SKM-1 treated with dmso at 0.1 percent for 144 hours (cell line): Measurements from ENCODE around the gene KLF18.
"Not testable (repeated sequence)": the region's sequence is repeated elsewhere in the genome, so short reads cannot be mapped to it uniquely, and the experiment has no call there.

Source experiments
- DNase-seq: peaks from one replicate; lab custom pipeline; 2025; ENCODE audit not compliant: unreplicated experiment; lab: John Stamatoyannopoulos, UW

The KLF18 gene

DNA sequence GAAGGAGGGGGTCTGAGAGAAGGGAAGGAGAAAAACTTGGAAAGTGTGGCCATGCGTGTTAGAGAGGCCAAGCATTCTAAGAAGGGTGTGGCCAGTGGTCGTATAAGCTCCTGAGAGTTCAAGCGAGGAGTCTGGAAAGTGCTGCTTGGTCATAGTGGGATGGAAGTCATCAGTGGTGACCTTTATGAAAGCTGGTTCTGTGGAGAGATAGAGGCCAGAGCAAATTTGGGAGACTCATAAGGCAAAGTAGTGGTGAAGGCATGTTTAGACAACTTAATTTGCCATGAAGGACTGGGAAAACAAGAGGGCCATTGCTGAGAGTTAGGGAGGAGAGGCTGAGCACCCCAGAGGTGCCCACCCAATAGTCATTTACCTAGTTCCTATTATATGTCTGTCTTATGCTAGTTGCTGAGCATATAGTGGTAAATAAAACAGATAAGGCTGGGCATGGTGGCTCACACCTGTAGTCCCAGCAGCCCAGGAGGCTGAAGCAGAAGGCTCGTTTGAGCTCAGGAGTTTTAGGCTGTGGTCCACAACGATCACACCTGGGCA is 21.0 kb downstream of the KLF18 start:
- no peak for DNase-seq

DNA sequence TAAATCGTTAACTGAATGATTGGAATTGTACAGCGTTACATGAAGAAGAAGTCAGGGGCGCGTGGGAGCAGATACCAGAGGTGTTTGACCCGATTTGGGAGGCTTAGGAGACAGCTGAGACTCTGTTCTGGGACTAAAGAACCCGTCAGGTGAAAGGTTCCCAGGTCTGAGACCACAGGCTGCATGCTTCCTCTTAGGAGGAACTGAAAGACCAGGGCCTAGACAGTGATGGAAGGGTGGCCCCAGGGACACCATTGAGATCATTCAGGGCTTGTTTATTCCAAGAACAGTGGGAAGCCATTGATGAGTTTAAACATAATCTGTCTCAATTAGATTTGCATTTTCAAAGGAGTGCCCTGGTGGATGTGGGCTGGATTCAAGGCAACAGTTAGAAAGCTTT is 21.9 kb downstream of the KLF18 start:
- DNase-seq: no peak

DNA sequence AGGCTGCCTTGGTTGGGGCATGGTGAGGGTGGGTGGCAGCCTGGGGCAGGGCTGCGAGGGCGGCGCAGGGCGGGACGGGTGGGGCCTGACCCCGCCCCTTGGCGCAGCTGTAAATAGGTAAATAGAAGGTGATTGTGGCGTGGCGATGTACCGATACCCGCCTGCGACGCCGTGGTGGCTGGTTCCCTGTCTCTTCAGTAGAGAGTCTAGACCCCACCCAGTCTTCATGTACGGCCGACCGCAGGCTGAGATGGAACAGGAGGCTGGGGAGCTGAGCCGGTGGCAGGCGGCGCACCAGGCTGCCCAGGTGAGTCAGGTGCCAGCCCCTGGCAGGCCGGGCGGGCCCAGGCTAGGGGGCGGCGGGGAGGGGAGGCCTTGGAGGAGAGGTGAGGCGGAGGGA is 22.7 kb downstream of the KLF18 start, which contains the start of gene KLF17:
Gene KLF17 (plus strand): TSS at position 140 of the 400 bp plus-strand sequence. CDS start 87 bp downstream, at position 227.
- no peak for DNase-seq

DNA sequence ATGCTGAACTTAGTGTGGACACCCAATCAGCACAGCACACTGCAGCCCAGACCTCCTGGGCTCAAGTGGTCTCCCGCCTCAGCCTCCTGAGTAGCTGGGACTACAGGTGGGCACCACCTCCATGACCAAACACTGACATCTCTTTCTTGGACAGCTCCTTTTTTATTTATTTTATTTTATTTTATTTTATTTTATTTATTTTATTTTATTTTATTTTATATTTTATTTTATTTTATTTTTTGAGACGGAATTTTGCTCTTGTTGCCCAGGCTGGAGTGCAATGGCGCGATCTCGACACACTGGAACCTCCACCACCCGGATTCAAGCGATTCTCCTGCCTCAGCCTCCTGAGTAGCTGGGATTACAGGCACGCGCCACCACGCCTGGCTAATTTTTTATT is 24.2 kb downstream of the KLF18 start:
- not testable (repeated sequence) for DNase-seq

DNA sequence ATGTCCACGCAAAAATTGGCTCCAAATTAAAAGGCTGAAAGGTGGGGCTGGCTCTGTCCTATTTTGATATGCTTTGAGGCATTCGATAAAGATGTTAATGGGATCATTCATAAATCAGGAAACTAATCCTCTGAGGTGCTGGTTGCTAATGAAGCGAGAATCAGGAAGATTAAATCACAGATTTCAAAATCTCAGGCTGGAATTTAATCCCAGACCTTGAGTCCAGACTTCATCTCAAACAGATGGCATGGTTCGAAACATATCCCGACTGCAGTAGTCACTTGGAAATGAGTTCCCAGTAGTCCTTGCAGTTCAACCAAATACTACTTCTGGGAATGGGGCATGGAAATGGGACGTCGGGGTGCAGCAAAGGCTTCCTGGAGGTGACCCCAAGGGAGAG is 27.3 kb downstream of the KLF18 start:
- DNase-seq: no peak

DNA sequence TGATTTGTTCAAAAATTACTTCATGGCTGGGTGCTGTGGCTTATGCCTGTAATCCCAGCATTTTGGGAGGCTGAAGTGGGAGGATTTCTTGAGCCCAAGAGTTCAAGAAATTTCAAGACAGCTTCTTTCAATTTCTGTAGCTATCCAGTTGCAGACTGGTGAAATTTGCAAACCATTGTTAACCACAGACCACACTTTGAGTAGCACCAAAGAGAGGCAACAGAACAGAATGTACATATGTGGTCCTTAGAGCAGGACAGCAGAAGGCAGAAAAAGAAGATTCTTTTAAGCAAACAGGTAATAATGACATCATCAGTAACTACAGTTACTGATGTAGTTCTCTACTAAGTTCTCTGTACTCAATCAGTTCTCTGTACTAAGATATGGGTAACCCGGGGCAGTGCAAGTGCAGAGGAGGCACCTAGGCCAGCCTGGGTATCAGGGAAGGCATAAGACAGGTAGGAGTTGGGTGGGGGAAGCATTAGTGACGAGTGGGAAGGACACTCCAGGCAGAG is 28.3 kb downstream of the KLF18 start:
- DNase-seq: no peak

DNA sequence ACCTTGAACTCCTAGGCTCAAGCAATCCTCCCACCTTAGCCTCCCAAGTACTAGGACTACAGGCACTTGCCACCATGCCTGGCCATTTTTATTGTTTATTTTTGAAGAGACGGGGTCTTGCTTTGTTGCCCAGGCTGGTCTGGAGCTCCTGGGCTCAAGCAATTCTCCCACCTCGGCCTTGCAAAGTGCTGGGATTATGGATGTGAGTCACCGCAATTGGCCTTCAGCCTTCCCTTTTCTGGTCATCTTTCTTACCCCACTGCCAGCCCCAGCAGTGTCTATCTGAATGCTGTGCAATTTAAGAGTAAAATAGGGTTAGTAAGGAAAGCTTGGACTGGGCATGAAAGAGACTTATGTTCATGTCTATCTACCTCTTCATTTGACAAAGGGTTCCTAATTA is 28.9 kb downstream of the KLF18 start:
- no peak for DNase-seq

DNA sequence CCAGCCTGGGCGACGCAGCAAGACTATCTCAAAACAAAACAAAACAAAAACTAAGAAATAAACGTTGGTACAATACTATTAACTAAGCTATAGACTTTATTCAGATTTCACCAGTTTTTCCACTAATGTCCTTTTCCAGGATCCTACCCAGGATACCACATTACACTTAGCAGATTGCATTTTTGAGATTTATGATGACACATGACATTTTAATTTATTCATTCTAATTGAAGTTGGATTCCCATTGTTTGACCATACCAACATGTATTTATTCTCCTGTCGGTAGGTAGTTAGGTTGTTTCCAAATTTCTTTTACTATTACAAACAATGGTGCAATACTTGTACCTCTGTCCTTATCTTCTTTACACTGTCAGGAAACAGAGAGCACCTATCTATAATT is 29.6 kb downstream of the KLF18 start:
- no peak for DNase-seq

DNA sequence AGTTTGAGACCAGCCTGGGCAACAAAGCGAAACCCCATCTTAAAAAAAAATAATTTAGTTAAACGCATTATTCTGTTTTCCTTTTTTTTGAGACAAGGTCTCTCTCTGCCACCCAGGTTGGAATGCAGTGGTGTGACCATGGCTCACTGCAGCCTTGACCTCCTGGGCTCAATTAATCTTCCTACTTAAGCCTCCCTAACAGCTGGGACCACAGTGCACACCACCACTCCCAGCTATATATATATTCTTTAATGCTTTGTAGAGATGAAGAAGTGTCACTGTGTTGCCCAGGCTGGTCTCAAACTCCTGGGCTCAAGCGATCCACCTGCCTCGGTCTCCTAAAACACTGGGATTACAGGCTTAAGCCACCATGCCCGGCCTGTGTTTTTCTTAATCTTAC is 30.5 kb downstream of the KLF18 start:
- DNase-seq: no peak

DNA sequence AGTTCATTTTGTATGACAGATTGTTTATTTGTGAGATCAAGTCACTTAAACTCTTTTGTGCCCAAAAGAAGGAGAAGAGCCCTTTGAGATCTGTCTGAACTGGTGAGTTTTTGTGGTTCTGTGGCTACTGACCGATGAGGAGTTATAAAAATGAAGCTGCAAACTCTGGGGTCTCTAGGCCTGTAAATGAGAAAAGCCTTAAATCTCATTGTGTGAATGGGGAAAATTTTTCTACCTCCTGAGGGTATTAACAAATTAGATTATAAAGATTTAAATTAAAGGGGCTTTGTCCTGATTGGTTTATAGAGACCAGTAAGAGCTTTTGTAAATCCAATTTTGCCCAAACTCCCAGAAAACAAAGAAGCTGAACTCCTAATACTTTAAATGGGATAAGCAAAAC is 32.5 kb downstream of the KLF18 start:
- no peak for DNase-seq

DNA sequence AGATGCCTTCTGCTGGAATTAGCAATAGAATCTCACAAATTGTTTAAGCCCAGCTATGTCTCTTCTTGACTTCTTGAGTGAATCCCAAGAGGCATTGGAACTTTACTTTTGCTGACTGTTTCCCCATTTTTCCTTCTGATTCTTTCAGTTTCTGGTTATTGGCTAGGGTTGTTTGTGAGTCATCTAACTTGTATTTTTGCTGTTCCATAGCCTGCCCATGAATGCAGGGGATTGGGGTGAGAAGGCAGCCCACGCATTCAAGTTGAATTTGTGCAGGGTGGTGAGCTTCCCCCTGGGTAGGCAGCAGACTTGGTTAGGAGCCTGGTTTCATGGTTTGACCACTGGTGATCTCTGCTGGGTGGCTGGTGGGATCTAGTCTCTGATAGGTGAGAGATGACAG is 33.2 kb downstream of the KLF18 start:
- DNase-seq: no peak

DNA sequence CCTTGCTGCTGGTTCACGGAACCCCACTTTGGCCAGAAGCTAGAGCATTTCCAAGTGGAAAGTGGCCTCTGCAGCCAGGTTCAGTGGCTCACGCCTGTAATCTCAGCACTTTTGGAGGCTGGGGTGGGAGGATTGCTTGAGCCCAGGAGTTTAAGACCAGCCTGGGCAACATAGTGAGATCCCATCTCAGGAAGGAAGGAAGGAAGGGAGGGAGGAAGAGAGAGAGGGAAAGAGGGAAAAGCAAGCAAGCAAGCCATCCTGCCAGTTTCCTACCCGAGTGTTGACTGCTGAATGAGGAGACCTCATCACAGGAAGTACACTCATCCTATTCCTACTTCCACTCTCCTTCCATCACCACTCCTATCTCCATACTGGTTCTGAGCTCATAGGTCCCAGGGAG is 35.6 kb downstream of the KLF18 start:
- DNase-seq: no peak

DNA sequence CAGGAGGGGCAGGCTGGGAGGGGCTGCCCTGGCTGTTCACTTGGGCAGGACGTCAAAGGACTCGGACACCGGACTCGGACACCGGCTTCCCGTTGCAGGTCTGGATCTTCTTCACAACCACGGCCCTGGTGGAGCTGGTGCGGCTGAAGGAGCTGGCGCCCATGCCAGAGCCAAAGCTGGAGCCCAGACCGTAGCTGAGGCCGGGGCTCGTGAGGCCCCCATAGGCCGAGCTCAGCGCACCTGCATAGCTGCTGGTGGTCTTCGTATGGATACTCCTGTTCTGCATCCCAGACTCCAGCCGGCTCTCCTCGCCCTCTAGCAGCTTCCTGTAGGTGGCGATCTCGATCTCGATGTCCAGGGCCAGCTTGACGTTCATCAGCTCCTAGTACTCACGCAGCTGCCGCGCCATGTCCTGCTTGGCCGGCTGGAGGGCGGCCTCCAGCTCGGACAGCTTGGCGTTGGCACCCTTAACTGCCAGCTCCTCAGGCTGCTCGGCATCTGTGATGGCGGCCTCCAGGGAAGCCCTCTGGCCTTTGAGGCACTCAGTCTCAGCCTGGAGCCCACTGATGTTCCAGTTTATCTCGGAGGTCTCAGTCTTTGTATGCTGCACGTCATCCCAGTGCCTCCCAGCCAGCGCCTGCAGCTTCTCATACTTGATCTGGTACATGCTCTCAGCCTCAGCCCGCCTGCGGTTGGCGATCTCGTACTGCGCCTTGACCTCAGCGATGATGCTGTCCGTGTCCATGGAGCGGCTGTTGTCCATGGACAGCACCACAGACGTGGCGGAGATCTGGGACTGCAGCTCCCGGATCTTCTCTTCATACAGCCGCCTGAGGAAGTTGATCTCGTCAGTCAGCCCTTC is 37.9 kb downstream of the KLF18 start:
- DNase-seq: no peak

DNA sequence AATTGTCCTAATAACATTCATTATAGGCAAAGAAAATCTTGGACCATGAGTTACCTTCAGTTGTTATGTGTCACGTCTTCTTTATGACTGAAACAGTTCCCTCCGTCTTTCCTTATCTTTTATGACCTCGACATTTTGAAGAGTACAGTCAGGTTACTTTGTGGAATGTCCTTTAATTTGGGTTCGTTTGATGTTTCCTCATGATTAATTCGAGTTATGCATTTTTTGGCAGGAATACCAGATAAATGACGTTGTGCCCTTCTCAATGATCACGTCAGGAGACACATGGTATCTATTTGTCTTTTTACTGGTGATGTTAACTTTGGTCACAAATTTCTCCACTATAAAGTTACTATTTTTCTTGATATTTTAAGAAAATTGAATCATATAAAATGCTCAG is 40.1 kb downstream of the KLF18 start:
- no peak for DNase-seq

DNA sequence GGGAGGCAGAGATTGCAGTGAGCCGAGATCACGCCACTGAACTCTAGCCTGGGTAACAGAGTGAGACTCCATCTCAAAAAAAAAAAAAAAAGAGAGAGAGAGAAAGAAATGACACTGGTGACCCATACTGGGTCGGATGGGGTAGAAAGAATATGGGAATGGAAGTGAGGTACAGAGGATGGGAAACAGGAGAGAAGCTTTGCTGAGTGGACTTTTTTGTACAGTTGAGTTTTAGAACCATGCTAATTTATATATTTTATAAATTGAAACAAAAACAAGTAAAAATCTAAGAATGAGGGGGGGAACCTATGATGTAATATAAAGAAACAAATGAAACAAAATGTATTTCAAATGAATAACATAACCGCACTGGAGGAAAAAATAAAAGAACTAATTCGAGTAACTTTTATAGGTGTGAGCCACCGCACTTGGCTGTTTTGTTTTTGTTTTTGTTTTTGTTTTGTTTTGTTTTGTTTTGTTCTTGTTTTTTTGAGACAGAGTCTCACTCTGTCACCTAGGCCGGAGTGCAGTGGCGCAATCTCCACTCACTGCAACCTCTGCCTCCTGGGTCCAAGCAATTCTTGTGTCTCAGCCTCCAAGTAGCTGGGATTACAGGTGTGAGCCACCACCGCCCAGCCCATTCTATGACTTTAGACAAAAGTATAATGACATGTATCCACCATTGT is 41.1 kb downstream of the KLF18 start:
- DNase-seq: no peak

DNA sequence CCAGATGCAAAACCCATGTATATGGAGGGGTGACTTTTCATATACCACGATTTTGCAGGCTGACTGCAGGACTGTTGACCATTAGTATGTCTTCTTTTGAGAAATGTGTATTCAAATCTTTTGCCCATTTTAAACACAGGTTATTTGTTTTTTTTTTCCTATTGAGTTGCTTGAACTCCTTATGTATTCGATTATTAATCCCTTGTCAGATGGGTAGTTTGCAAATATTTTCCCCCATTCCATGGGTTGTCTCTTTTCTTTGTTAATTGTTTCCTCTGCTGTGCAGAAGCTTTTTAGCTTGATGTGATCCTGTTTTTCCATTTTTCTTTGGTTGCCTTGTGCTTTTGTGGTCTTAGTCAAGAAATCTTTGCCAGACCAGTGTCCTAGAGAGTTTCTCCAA is 47.4 kb downstream of the KLF18 start:
- DNase-seq: no peak

DNA sequence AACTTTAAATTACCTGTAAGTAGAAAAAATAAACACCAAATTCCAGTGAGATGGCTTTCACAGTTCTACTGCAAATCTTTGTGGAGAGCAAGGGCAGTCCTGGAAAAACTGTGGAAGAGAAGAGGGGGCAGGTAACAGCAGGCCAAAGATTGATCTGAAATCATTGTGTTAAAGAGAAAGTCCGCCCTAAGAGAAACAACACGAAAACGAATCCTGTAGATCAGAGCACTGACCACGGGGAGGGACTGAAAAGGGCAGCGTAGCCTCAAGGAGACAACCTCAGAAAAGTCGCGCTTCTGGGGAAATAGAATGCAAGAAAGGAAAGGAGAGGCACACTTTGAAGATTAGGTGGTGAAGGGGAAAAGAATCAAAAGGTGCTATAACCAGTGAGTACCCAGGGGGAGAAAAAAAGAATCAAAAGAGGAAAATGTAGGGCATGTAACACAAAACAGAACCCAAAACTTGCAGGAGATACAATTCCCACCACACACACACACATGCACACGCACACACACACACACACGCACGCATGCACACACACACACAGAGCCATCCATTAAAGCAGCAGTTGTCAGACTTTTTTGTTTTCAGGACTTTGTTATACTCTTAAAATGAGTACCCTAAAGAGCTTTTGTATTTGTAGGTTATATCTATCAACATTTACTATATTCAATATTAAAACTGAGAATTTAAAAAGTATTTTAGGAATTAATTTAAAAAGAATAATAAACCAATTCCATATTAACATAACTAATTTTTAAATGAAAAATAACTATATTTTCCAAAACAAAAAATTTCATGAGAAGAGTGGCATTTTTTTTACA is 50.8 kb downstream of the KLF18 start:
- DNase-seq: no peak

DNA sequence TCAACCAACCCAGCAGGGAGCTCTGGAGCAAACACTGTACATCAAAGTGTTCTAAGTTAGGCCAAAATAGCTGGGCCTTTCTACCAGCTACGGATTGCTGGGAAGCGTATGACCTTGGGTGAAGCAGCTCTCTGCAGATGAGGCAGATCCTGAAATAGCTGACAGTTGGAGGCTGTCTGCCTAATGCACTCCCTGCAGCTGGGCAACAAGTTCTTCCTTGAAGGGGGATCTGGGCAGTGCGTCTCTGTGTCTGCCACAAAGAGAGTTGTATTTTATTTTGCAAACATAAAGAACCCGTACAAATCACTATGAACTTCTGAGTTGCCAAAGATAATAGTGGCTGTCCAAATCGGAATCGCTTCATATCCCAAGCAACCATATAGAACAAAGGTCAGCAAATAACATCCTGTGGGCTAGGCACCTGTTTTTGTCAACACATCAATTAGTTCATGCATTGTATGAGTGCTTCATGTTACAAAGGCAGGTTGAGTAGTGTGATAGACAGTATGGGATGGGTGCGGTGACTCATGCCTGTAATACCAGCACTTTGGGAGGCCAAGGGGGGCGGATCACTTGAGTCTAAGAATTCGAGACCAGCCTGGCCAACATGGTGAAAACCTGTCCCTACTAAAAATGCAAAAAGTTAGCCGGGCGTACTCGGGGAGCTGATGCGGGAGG is 51.9 kb downstream of the KLF18 start:
- DNase-seq: no peak
